OCI-M2 (cell line): ENCODE results near the gene HTT-AS.
A peak's percentile ranks its signal among the peaks of the same experiment; 100 is the strongest.

Experiments
- DNase-seq: peaks from one replicate; lab custom pipeline; 2025; ENCODE audit not compliant: unreplicated experiment; lab: John Stamatoyannopoulos, UW

HTT-AS gene

DNA sequence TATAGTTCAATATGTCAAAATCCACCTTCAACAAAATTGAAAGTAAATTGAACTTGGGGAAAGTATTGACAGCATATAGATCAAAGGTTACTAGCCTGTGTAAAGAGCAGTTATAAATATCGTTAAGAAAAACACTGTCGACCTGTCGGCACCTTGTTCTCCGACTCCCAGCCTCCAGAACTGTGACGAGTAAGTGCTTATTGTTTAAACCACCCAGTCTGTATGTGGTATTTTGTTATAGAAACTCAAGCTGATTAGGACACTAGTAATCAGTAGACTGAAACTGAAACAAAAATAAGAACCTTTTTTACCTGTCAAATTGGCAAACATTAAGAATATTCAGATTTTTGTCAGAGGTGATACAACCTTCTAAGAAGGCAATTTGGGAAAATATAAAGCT lies 17.1 kb upstream of the HTT-AS start:
- DNase-seq: no peak

DNA sequence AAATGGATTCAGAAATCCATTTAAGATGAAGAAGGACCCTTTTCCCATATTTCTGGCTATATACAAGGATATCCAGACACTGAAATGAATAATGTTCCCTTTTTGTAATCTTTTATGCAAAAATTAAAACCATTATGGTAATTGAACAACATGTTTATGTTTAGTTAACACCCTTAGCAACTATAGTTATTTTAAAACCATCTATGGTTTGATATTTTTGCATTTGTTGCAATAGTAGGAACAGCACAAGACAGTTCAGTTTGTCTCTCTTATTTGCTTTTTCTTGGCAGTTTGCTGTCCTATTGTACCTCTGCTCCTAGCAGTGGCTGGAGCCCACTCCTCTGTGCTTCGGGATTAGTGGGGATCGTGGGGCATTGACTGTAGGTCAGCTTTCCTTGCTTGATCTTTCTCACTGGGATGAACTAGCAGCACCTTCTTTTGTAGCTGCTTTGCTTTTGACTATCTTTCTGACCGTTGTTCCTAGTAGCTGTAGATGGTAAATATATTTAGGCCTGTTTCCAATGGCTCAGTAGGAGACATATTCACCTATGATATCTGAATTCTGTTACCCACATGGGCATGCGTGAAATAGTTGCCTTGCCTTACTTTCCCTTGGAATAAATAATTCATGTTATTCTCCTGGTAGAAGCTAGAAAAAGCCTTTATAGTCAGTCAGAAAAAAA lies 12.9 kb upstream of the HTT-AS start:
- DNase-seq: no peak

DNA sequence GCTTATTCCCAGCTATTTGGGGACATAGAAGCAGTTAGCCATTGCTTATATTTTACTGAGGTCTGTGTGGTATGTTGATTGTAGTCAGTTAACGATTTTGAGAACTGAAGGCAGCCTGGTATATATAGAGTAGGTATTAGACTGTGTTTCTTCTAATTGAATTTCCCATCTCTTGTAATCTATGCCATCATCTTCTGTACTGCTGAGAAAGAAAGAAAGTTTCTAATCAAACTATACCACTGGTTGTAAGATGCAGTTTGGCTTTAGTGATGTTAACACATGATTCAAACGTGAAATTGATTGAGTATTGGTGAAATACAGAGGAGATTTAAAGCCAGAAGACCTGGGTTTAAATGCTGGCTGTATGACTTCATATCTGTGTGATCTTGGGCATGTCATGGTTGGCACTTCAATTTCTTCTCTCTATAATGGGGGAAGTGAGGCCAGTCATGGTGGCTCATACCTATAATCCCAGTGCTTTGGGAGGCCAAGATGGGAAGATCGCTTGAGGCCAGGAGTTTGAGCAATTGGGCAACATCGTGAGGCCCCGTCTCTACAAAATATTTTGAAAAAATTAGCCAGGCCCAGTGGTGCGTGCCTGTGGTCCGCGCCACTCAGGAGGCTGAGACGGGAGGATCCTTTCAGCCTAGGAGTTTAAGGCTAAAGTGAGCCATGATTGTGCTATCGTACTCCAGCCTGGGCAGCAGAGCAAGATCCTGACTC lies 11.8 kb upstream of the HTT-AS start:
- DNase-seq: no peak

DNA sequence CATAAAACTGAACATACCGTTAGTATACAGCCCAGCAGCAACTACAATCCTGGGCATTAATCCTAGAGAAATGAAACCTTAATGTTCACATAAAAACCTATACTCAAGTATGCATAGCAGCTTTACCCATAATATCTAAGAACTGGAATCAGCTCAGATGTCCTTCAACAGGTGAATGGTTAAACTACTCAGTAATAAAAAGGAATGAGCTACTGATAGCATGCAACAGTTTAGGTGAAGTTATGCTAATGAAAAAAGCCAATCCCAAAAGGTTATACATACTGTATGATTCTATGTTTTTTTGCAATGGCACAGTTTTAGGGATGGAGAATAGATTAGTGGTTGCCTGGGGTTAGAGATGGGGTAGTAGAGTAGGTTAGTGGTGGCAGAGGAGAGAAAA lies 9.4 kb upstream of the HTT-AS start:
- no peak for DNase-seq

DNA sequence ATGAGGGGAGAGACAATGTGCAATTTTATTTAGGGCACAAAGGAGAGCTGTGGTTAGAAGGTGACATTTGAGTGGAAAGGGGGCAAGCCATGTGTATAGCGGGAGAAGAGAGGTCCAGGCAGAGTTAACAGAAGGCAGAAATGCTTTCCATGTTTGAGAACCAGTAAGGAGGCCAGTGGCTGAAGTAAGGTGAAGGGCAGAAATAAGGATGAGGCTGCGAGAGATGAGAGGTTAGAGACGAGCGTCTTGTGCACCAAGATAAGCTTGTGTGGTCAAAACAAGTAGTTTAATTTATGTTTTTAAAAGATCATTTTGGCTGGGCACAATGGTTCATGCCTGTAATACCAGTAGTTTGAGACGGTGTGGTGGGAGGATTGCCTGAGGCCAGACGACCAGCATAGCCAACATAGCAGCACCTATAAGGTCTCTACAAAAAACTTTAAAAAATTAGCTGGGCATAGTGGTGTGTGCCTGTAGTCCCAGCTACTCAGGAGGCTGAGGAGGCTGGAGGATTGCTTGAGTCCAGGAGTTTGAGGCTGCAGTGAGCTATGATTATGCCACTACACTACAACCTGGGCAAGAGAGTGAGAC lies 8.7 kb upstream of the HTT-AS start:
- no peak for DNase-seq

DNA sequence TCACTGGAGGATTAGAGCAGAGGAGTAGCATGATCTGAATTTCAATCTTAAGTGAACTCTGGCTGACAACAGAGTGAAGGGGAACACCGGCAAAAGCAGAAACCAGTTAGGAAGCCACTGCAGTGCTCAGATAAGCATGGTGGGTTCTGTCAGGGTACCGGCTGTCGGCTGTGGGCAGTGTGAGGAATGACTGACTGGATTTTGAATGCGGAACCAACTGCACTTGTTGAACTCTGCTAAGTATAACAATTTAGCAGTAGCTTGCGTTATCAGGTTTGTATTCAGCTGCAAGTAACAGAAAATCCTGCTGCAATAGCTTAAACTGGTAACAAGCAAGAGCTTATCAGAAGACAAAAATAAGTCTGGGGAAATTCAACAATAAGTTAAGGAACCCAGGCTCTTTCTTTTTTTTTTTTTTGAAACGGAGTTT lies 5.4 kb upstream of the HTT-AS start:
- peak; percentile 36 for DNase-seq

DNA sequence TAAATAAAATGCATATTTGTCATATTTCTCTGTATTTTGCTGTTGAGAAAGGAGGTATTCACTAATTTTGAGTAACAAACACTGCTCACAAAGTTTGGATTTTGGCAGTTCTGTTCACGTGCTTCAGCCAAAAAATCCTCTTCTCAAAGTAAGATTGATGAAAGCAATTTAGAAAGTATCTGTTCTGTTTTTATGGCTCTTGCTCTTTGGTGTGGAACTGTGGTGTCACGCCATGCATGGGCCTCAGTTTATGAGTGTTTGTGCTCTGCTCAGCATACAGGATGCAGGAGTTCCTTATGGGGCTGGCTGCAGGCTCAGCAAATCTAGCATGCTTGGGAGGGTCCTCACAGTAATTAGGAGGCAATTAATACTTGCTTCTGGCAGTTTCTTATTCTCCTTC lies 3.5 kb upstream of the HTT-AS start:
- no peak for DNase-seq

DNA sequence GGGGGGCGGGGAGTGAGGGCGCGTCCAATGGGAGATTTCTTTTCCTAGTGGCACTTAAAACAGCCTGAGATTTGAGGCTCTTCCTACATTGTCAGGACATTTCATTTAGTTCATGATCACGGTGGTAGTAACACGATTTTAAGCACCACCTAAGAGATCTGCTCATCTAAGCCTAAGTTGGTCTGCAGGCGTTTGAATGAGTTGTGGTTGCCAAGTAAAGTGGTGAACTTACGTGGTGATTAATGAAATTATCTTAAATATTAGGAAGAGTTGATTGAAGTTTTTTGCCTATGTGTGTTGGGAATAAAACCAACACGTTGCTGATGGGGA lies 1.3 kb upstream of the HTT-AS start:
- no peak for DNase-seq

DNA sequence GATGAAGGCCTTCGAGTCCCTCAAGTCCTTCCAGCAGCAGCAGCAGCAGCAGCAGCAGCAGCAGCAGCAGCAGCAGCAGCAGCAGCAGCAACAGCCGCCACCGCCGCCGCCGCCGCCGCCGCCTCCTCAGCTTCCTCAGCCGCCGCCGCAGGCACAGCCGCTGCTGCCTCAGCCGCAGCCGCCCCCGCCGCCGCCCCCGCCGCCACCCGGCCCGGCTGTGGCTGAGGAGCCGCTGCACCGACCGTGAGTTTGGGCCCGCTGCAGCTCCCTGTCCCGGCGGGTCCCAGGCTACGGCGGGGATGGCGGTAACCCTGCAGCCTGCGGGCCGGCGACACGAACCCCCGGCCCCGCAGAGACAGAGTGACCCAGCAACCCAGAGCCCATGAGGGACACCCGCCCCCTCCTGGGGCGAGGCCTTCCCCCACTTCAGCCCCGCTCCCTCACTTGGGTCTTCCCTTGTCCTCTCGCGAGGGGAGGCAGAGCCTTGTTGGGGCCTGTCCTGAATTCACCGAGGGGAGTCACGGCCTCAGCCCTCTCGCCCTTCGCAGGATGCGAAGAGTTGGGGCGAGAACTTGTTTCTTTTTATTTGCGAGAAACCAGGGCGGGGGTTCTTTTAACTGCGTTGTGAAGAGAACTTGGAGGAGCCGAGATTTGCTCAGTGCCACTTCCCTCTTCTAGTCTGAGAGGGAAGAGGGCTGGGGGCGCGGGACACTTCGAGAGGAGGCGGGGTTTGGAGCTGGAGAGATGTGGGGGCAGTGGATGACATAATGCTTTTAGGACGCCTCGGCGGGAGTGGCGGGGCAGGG lies 711 bp upstream of the HTT-AS start:
- DNase-seq: no peak

DNA sequence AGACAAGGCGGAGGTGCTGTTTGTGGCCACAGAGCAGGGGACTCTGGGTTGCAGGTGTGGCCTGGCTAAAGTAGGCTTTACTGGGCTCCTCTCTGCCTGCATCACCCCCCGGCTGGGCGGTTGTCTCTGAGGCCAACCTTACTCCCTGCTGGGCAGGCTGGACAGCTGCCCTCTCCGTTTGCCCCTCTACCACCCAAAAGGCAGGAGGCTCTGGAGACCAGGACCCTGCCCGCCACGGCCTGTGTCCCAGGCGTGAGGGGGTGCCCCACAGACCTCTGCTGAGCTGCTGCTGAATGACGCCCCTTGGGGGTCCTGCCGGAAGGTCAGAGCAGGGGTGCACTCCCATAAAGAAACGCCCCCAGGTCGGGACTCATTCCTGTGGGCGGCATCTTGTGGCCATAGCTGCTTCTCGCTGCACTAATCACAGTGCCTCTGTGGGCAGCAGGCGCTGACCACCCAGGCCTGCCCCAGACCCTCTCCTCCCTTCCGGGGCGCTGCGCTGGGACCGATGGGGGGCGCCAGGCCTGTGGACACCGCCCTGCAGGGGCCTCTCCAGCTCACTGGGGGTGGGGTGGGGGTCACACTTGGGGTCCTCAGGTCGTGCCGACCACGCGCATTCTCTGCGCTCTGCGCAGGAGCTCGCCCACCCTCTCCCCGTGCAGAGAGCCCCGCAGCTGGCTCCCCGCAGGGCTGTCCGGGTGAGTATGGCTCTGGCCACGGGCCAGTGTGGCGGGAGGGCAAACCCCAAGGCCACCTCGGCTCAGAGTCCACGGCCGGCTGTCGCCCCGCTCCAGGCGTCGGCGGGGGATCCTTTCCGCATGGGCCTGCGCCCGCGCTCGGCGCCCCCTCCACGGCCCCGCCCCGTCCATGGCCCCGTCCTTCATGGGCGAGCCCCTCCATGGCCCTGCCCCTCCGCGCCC lies 920 bp downstream of the HTT-AS start:
- no peak for DNase-seq

DNA sequence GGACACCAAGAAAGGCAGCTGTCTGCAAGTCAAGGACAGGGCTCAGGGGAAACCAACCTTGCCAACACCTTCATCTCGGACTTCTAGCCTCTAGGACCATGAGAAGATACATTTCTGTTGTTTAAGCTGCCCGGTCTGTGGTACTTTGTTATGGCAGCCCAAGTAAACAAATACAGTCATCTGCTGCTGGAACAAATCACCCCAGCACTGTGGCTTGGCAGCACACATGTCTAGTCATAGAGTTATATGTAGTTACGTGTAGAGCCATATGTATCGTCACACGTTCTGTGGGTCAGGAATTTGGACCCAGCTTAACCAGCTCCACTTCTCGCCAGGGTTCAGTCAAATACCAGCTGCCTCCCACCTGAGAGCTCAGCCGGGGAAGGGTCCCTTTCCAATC lies 2.5 kb downstream of the HTT-AS start:
- DNase-seq: no peak

DNA sequence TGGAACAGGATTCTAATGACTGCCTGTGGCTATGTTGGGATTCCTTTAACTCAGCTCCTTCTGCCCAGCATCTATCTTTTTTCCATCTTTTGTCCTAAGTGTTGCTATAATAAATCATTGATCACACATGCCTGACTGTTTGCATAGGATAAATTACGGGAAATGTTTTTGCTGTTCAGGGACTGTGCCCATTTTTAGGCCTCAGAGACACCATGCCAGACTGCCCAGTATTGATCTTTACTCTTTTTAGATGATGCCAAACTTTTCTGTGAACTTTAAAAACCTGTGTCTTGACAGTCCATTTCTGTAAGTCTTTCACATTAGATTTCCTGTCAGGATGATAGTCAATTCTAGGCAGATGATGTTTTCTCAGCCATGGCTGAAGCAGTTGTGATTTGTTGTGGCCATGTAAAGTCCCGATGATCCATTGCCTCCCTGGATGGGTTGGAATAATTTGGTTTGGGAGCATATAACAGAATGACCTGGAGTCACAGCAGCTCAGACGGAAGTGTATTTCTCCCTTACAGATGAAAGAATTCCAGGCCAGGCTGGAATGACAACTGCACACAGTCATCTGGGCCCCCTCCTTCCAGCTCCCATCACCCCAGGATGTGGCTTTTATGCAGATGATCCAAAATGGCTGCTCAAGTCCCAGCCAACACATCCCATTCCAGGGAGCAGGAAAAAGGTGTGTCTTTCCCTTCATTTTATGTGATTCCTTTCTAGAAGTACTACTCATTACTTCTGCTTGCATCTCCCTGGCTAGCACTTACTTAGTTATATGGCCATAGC lies 3.4 kb downstream of the HTT-AS start:
- DNase-seq: no peak

DNA sequence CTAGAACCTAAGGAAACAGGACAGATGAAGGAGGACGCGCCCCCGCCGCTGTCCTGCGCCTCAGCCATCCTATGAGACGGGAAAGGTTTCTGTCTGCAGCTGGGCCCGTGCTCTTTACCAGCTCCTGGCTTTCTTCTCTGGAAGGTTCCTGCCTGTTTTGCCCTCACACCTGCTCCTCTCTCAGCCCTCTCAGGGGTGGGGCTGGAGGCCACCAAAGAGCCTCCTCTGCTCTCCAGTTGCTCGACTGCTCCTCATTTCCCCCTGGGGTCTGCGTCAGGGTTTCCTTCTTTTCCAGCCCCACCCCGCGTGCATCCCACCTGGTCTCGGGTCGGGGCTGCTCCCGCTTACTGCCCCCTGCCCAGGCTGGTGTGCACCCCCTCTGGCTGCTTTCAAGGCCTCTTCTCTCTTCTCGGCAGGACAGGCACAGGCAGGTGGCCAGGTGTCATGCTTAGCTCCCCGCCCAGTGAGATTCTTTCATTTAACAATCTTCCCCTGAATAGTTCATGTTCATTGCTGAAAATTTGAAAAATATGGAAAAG lies 4.6 kb downstream of the HTT-AS start:
- DNase-seq: no peak

DNA sequence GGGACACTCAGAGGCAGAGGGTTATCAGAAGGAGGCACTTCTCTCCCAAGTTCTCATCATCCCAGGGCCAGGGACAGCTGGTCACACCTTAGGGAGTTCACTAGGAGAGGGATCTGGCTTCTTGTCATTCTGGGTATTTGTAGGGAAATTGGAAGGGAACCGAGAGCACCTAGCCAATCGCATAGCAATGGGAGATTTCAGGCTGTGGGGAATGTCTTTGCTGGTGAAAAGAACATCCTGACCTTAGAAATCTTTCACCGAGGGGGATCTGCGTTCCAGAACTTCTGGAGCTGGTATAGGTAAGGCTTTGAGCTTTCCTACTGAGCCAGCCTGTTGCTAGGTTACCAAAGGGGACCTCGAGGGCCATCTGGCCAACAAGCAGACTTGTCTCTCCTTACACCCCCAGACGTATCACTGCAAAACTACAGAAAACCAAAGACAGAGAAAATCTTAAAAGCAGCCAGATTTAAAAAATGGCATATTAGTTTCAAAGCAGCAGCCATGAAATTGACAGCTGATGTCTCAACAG lies 6.8 kb downstream of the HTT-AS start:
- DNase-seq: no peak

DNA sequence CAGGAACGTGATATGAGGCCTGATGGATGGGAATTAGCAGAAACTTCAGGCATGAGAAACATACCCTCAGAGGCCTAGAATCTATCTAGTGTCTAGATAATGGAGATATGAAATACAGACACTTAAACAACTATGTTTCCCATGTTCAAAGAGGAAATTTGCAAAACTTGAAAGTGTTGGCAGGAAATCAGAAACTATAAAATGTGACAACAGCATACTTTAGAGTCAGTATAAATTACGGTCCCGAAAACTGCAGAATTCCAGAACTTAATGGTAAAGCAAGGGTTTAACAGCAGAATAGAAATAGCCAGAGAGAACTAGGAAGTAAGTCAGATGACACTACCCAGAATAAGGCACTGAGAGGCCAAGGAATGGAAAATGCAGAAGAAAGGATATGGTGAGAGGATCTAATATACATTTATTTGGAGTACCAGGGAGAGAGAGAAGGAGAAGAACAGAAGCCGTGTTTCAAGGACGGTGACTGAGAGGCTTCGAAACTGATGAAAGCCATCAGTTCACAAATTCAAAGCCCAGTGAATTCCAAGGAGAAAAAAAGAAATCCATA lies 7.4 kb downstream of the HTT-AS start:
- no peak for DNase-seq

DNA sequence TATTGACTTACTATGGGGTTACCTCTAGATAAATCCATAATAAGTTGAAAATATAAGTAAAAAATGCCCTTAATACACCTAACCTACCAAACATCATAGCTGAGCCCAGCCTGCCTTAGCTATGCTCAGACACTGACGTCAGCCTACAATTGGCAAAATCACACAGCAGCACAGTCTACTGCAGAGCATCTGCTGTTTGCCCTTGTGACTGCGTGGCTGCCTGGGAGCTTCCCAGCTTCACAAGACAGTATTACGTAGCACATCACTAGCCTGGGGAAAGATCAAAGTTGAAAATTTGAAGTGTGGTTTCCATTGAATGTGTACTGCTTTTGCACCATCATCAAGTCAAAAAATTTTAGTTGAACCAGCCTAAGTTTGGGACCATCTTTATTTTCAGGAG lies 8.8 kb downstream of the HTT-AS start:
- DNase-seq: no peak

DNA sequence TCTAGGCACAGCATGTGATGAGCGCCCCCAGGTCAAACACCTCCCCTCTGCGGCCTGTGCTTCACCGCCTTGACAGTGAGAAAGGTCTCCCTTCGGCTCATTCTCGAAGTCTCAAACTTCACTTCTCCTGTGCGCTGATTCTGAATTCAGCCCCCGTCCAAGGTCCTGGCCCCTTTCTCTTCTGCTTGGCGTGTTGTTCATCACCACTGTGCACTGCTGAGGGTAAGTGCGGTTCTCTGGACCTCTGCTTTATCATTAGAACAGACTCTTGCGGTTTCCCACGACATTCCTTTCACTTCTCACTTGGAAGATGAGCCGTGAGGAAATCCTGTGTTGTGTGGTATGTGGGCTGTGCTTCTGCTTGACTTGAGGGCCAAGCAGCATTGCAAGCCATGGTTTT lies 11.9 kb downstream of the HTT-AS start:
- no peak for DNase-seq

DNA sequence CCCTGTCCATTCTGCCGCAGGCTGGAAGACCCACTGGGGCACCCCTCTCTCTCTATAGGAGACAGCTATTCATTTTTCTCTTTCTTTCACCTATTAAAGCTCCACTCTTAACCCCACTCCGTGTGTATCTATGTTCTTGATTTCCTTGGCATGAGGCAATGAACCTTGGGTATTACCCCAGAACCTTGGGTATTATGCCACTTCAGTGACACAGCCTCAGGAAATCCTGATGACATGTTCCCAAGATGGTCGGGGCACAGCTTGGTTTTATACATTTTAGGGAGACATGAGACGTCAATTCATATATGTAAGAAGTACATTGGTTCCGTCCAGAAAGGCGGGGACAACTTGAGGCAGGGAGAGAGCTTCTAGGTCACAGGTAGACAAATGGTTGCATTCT lies 13.4 kb downstream of the HTT-AS start:
- DNase-seq: no peak

DNA sequence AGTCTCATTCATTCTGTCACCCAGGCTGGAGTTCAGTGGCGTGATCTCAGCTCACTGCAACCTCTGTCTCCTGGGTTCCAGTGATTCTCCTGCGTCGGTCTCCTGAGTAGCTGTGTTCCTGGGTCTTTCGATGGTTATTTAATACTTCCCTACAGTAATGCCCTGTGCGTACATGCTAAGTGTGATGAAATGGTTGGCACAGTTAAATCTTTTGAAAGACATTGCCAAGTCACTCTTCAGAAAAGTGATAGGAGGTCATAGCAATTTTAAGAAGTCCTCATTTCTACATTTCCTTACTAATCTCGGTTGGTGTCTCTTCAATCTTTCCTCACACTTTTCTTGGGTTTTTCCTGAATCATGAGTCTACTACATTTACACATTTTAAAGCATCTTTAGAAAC lies 14.4 kb downstream of the HTT-AS start:
- no peak for DNase-seq
